ENCODE results near the gene SPG7.
"Not testable (repeated sequence)": the region's sequence is repeated elsewhere in the genome, so short reads cannot be mapped to it uniquely, and the experiment has no call there.

DNA sequence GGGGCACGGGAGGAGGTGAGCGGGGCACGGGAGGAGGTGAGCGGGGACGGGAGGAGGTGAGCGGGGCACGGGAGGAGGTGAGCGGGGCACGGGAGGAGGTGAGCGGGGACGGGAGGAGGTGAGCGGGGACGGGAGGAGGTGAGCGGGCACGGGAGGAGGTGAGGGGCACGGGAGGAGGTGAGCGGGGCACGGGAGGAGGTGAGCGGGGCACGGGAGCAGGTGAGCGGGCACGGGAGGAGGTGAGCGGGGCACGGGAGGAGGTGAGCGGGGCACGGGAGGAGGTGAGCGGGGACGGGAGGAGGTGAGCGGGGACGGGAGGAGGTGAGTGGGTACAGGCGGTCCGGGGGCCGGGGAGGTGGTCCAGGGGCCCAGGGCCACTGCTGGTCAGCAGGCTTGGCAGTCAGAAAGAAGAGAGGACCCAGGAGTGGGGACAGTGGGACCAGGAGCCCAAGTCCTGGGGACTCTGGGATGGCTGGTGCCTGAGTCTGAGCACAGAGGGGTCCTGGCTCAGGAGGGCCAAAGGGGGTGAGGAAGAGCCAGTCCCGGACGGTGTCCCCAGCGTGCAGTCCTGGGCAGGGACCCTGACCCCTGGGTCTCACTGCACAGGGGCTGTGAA is 62.9 kb downstream of the SPG7 start:
- TF ChIP-seq, protein P1, sequence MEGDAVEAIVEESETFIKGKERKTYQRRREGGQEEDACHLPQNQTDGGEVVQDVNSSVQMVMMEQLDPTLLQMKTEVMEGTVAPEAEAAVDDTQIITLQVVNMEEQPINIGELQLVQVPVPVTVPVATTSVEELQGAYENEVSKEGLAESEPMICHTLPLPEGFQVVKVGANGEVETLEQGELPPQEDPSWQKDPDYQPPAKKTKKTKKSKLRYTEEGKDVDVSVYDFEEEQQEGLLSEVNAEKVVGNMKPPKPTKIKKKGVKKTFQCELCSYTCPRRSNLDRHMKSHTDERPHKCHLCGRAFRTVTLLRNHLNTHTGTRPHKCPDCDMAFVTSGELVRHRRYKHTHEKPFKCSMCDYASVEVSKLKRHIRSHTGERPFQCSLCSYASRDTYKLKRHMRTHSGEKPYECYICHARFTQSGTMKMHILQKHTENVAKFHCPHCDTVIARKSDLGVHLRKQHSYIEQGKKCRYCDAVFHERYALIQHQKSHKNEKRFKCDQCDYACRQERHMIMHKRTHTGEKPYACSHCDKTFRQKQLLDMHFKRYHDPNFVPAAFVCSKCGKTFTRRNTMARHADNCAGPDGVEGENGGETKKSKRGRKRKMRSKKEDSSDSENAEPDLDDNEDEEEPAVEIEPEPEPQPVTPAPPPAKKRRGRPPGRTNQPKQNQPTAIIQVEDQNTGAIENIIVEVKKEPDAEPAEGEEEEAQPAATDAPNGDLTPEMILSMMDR (IDR thresholded peaks at IDR 0.05): not testable (repeated sequence)
- TF ChIP-seq POLR2A (IDR thresholded peaks at IDR 0.05): not testable (repeated sequence)
